ENCODE results near the gene NDST1.
"Not testable (repeated sequence)": the region's sequence is repeated elsewhere in the genome, so short reads cannot be mapped to it uniquely, and the experiment has no call there.

NDST1 gene

GRCh38 chr5:150507474-150508276 lies at the start of gene NDST1:
TSS of gene NDST1 (plus strand) at chr5:150508131. CDS start at chr5:150521255, 13,124 bp downstream.
- FAIRE-seq (no peak), DNase-seq (ENCODE audit: insufficient read length, low spot score) (no peak)

- DNase-seq (ENCODE audit: insufficient read length, low spot score), result peak; percentile 61
- FAIRE-seq, result peak; percentile 77
Observed at GRCh38 chr5:150458802-150459557, 49.0 kb upstream of the NDST1 start.

- no peak for FAIRE-seq
- no peak for DNase-seq (ENCODE audit: insufficient read length, low spot score)
Observed at GRCh38 chr5:150460781-150461180, 47.1 kb upstream of the NDST1 start.

- DNase-seq (ENCODE audit: insufficient read length, low spot score), result peak; percentile 75
- peak; percentile 73 for FAIRE-seq
Observed at GRCh38 chr5:150461231-150461630, 46.7 kb upstream of the NDST1 start.

- DNase-seq (ENCODE audit: insufficient read length, low spot score) (no peak), FAIRE-seq (no peak)
Observed at GRCh38 chr5:150464554-150465012, 43.3 kb upstream of the NDST1 start.

GRCh38 chr5:150465927-150466326 lies 42.0 kb upstream of the NDST1 start:
- FAIRE-seq (no peak), DNase-seq (ENCODE audit: insufficient read length, low spot score) (no peak)

GRCh38 chr5:150468206-150468605 lies 39.7 kb upstream of the NDST1 start:
- no peak for DNase-seq (ENCODE audit: insufficient read length, low spot score)
- FAIRE-seq, result no peak

GRCh38 chr5:150469718-150470469 lies 38.0 kb upstream of the NDST1 start:
- DNase-seq (ENCODE audit: insufficient read length, low spot score) (no peak), FAIRE-seq (no peak)

- no peak for FAIRE-seq
- DNase-seq (ENCODE audit: insufficient read length, low spot score), result no peak
Observed at GRCh38 chr5:150473673-150474358, 34.1 kb upstream of the NDST1 start.

- not testable (repeated sequence) for FAIRE-seq
Observed at GRCh38 chr5:150476568-150476967, 31.4 kb upstream of the NDST1 start.

GRCh38 chr5:150479416-150479815 lies 28.5 kb upstream of the NDST1 start:
- no peak for FAIRE-seq
- DNase-seq (ENCODE audit: insufficient read length, low spot score), result no peak

More at GRCh38 chr5:150476568-150476967, 31.4 kb upstream of the NDST1 start:
- DNase-seq (ENCODE audit: insufficient read length, low spot score), result not testable (repeated sequence)

GRCh38 chr5:150481708-150481965 lies 26.3 kb upstream of the NDST1 start:
- no peak for FAIRE-seq

GRCh38 chr5:150481972-150482406 lies 25.9 kb upstream of the NDST1 start:
- no peak for FAIRE-seq
- DNase-seq (ENCODE audit: insufficient read length, low spot score), result no peak

More at GRCh38 chr5:150481708-150481965, 26.3 kb upstream of the NDST1 start:
- DNase-seq (ENCODE audit: insufficient read length, low spot score), result no peak

- FAIRE-seq (no peak), DNase-seq (ENCODE audit: insufficient read length, low spot score) (no peak)
Observed at GRCh38 chr5:150484964-150485692, 22.8 kb upstream of the NDST1 start.

GRCh38 chr5:150485693-150486401 lies 22.1 kb upstream of the NDST1 start:
- FAIRE-seq (no peak), DNase-seq (ENCODE audit: insufficient read length, low spot score) (peak; percentile 46)

- DNase-seq (ENCODE audit: insufficient read length, low spot score) (peak; percentile 57), FAIRE-seq (no peak)
Observed at GRCh38 chr5:150486402-150487198, 21.3 kb upstream of the NDST1 start.

GRCh38 chr5:150487199-150488061 lies 20.5 kb upstream of the NDST1 start:
- FAIRE-seq (peak; percentile 76), DNase-seq (ENCODE audit: insufficient read length, low spot score) (peak; percentile 38)
